ENCODE results near the gene MAMDC4.
"Not testable (repeated sequence)": the region's sequence is repeated elsewhere in the genome, so short reads cannot be mapped to it uniquely, and the experiment has no call there.

Gene MAMDC4

DNA sequence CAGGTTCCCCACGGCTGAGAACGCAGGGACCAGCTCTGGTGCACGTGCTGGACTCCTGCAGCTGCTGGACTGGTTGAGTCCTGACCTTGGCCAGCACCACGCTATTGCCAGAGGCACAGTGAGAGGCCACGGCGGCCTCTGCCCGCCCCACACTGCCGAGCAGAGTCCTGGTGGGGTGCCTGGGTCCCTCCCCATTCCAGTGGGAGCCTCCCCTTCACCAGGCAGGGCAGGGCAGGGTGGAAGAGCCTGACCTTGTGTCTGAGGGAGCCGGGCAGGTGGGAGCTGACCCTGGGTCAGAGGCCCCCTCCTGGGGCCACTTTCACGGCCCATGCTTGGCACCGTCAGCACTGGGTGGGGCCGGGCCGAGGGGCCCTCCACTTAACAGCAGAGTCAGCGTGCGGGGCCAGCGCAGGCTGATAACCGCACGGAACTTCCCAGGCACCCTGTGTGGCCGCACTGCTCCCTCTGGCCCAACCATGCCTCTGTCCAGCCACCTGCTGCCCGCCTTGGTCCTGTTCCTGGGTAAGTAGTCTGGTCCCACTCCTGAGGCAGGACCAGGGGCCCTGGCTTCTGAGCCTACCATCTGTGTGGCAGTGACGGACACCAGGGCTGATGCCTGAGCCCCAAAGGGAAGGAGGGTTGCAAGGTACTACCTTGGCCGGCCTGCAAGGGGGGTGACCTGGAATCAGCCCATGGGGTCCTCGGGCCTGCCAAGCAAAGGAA, at the start of gene MAMDC4:
MAMDC4 (plus strand) TSS at position 406 of the 723 bp plus-strand sequence; CDS start at position 477, 71 bp downstream.
- no peak for DNase-seq

DNA sequence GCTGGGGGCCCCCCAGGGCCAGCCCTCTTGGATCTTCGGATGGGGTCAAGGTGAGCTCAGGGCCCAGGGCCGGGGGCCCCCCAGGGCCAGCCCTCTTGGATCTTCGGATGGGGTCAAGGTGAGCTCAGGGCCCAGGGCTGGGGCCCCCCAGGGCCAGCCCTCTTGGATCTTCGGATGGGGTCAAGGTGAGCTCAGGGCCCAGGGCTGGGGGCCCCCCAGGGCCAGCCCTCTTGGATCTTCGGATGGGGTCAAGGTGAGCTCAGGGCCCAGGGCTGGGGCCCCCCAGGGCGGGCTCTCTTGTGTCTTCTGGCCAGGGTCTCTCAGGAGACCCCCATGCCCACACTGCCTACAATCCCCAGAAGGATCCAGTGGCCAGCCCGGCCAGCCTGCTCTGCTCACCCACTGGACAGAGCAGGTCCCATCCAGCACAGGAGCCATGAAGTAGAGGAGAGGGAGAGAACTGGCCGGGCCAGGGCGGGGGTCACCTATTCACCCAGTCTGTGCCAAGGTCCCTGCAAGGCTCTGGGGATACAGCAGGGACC, 49.1 kb upstream of the MAMDC4 start:
- DNase-seq: not testable (repeated sequence)

DNA sequence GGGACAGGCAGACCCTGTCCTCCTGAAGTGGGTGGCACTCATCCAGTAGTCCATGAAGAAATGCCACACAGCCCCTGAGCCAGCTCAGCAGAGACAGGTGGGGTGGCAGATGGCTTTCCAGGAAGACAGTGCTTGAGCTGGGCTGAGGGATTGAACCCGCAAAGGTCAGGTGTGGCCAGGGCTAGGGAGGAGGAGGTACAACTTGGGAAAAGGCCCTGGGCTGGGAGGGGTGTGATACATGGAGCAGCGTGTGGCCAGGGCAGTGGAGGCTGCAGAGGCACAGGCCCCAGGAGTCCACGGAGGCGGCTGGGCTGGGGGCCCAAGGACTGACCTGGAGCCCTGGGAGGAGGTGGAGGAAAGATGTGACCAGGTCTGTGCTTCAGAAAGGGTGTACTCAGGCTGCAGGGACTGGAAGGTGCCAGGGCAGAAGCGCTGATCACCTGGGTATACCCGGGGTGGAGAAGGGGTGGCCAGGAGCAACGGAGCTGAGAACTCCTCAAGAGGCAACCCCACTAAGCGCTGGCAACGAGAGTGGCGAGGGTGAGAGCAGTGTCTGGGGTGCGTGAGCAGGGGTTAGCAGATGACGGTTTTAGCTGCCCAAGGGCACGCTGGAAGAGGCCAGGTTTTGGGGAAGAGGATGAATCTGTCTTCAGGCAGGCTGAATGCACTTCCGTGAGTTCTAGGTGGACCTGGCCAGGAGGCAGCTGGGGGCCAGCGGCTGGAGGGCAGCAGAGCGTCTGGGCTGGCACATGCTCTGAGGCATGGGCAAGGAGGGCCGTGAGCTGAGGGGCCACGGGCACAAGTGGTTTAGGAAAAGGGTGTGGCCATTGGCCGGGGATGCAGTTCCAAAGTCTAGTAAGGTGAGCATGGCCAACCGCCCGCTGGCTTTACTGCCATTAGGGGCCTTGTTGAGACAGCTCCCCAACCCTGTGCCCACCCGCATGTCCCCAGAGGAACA, 48.3 kb upstream of the MAMDC4 start:
- DNase-seq: no peak

- DNase-seq: no peak
These were observed 47.5 kb upstream of the MAMDC4 start for GRCh38 chr9:136804509-136805206.

DNA sequence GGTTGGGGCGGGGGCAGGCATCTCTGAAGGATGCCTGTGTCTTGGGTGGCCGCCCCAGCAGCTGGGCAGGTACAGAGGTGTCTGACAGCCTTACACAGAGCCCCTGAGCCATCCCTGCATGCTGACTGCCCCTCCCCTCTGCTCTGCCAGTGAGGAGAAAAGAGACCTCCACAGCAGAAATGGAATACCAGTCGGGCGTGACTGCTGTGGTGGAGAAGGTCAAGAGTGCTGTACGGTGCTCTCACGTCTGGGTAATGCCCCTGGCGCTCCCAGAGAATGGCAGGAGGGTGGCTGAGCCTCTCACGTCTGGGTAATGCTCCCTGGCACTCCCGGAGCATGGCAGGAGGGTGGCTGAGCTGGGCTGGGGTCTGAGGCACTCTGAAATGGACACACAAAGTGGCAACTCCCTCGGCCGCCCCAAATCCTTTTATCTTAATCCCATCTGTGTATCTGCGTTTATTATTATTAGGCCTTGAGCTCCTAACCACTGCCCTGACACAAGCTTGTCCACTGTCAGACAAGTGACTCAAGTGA, 46.9 kb upstream of the MAMDC4 start:
- no peak for DNase-seq

DNA sequence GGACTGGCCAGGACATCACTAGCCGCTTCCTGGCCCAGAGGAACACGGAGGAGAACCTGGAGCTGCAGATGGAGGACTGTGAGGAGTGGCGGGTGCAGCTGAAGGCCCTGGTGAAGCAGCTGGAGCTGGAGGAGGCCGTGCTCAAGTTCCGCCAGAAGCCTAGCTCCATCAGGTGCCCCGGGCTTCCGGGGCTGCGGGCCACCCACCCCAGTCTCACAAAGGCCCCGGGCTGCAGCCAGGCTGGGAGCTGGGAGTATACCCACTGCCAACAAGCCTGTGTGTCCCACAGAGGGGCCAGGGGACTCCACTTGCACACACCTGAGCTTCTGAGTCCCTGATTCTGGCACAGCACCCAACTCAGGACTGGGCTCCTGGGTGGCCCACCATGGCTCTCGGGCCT, 46.1 kb upstream of the MAMDC4 start:
- DNase-seq: no peak

DNA sequence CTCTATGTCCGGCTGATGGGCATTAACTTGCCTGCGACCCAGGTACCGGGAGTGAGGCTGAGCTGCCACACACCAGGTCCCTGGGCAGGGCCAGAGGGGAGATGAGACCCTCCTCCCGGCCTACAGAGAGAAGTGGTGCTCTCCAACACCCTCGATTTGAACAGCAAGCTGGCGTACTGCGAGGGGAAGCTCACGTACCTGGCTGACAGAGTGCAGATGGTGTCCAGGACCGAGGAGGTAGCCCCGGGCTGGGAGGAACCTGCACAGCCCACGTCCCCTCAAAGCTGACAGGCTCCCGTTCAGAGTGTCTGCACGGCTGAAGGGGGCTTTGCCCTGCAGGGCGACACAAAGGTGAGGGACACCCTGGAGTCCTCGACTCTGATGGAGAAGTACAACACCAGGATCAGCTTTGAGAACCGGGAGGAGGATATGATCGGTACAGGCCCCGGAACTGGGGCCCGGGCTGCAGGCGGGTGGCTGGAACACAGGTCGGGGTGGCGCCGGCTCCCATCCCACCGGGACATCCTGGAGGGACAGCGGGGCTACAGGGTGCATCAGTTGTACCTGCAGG, 45.4 kb upstream of the MAMDC4 start:
- DNase-seq: no peak

DNA sequence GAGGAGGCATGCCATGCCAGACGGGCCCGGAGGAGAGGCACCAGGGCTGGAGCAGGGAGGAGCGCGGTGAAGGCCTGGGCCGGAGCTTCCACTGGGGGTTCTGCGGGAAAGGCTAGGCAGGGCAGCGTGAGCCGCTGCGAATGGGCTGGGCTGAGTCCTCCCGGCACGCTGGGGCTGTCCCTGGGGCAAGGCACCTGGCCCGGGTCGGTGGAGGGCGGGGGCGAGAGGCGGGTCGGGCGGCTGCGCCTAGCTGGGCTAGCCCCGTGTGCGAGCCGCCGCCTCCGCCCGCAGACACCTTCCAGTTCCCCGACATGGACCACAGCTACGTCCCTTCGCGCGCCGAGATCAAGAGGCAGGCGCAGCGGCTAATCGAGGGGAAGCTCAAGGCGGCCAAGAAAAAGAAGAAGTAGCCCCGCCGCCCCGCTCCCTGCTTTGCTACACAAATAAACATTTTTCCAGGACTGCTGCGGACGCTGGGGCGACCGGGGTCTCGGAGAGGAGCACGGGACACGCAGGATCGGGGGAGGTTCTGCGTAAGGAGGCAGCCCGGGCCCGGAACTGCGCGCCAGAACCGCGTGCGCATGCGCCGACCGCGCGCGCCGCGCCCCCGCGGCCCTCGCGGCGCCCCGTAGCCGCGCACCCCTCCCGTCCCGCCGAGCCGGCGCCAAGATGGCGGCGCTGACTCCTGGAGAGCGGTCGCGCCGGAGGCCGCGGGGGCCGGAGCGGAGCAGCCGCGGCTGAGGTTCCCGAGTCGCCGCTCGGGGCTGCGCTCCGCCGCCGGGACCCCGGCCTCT, 44.7 kb upstream of the MAMDC4 start, which contains the start of gene RABL6:
RABL6 (plus strand) TSS at position 668 of the 794 bp plus-strand sequence. CDS start 249 bp downstream, outside the sequence.
- DNase-seq: peak; percentile 70

DNA sequence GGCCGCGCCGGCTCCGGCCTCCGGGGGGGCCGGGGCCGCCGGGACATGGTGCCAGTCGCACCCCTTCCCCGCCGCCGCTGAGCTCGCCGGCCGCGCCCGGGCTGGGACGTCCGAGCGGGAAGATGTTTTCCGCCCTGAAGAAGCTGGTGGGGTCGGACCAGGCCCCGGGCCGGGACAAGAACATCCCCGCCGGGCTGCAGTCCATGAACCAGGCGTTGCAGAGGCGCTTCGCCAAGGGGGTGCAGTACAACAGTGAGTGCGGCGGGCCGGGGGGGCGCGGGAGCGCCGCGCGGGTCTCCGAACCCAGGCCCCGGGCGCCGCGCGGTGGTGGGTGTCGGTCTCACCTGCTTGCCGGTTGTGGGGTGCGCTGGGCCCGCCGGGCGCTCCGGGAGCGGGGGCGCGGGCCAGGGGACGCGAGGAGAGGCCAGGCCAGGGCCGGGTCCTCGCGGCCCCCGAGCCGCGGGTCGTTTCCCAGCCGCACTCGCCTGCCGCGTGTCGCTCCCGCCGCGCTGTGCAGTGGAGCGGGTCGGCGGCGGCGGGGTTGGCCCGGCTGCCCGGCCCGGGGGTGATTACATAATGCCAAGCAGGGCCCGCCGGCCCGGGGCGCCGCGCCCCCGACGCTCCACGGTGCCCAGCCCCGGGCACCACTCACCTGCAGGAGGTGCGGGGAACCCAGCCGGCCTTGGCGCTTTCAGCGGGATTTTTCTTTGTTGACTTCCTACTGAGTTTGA, 43.9 kb upstream of the MAMDC4 start:
- DNase-seq: no peak

DNA sequence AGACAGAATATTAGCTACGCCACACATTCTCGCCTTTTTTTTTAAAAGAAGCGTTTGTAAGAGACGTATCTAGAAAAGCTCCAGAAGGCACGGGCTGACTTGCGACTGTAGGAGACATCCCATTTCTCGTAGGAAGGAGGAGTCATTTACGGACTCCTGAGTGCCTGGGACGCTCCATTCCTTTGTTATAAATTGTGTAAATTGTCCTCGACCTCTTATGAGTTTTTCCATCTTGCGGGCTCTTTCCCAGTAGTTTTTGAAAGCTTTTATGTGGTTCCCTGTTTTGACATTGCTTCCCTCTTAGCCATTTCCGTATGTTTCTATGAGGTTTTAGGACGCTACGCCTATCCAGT, 43.4 kb upstream of the MAMDC4 start:
- peak; percentile 27 for DNase-seq

DNA sequence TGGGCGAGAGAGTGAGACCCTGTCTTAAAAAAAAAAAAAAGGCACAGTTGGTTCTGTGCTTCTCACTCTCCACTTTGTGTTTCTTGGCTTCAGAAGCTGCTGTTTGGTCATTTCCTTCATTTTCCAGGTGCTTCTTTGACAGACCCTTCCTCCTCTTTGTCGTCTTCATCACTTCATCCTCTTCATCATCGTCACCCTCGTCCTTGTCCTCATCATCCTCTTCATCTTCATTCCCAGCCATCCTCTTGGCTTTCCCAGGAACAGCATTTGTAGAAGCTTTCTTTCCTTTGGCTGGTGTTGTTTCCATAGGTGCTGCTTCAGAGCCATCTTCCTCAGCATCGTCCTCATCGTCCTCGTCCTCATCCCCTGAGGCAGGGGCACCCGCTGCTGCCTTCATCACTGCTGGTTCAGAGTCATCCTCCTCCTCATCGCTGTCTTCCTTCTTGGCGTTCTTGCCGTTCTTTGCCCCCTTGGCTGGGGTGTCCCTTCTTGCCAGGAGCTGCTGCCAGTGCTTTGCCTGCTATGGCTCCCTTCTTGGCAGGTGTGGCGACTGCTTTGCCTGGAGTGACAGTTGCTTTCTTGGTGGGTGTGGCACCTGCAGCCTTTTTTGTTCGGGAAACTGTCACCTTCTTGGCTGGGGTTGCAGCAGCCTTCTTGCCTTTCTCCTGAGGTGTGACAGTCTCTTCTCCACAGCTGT, 37.3 kb upstream of the MAMDC4 start:
- no peak for DNase-seq

GRCh38 chr9:136815422-136815782, 36.7 kb upstream of the MAMDC4 start:
- no peak for DNase-seq

DNA sequence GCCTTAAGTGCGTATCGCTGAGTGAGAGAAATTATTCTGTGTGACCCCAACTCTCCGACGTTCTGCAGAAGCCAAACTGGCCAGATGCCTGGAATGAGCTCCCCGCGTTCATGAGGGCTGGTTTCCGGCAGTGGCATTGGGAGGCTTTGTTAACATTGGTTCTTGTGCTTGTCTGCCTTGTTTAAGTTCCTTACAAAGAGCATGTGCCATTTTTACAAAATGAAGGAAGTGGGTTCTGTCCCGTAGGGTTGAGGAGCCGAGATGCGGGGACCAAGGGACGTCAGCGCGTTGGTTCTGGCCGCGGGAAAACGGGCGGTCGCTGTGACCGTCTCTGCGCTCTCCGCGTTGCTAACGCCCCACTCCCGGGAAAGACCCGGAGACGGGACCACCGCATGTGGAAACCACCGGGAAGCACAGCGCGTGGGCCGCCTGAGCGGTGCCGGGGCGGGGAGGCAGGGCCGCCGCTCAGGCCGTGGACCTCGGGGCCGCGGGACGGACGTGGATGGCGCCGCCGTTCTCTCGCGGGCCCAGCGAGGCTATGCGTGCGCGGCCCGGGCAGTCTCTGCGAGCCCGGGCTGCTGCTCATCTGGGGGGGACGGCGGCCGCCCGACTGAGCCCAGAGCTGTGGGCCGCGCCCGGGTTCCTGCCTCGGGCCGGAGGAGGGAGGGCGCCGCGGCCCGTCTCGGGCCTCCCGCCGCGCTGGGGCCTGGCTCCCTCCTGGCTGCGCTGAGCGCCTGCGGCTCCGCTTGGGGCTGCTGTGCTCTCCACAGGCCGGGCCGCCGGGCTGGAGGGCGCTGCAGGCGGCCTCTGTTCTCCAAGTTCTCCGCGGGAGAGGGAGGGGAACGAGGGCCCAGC, 30.9 kb upstream of the MAMDC4 start:
- DNase-seq: no peak

- DNase-seq: no peak
These were observed 30.2 kb upstream of the MAMDC4 start for GRCh38 chr9:136821826-136822544.

- no peak for DNase-seq
These were observed 28.8 kb upstream of the MAMDC4 start for GRCh38 chr9:136823136-136824046.

- no peak for DNase-seq
These were observed 27.5 kb upstream of the MAMDC4 start for GRCh38 chr9:136824496-136825225.

Data from fibroblast of skin of right biceps (primary cell).